ENCODE measurements around the gene KCNK13.
"Not testable (repeated sequence)": the region's sequence is repeated elsewhere in the genome, so short reads cannot be mapped to it uniquely, and the experiment has no call there.

Gene KCNK13

DNA sequence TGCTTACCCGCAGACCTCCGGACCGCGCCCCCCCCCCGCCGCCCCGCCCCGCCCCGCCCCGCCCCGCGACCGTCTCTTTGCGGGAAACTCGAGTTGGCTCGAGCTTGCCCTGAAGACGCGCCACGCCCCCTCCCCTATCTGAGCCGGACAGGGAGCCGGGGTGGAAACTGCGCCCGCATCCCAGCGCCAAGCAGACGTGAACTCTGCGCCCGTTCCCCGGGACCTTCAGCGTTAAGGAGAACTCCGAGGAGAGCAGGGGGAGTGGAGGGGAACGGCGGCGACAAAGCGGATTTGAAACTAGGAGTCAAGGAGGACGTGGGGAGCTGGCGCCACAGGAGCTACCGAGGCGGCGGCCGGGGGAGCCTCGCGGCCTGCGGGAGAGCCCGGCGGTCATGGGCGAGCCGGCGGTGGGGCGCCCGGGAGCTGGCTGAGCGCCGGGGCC, at the start of gene KCNK13:
Gene KCNK13 (plus strand): TSS at position 310 of the 442 bp plus-strand sequence. CDS start 212 bp downstream, outside the sequence.
- H3K9me3 Mint-ChIP-seq, result no peaks in the 10 kb centered on the region
- no peak within 1 kb of the TSS for H3K27ac Mint-ChIP-seq
- peaks cover 71% of the 10 kb centered on the region for H3K27me3 Mint-ChIP-seq (ENCODE audit: low read depth)
- H3K4me1 Mint-ChIP-seq (ENCODE audit: low read depth), result peaks cover 16% of the 10 kb centered on the region
- peaks cover 2% of the 10 kb centered on the region for H3K36me3 Mint-ChIP-seq (ENCODE audit: low read depth)
- H3K4me3 Mint-ChIP-seq, result peak within 1 kb of the TSS; percentile 82

DNA sequence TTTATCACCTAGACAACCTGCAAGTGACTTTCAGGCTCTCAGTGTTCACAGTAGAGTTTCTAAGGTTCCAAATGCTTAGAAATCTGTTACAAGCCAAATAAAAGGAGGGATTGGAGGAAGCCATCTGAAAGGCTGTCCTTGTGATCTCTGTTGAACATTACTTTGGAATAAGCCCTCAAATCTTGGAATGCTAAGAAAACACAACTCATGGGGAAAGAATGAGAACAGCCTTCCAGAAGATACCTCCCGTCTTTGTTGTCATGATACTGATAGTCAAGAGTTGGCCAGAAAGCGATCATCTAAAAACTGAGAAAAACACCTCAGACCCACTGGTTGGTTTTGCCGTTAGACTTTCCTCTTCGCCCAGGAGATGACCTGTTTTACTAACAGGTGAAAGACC, 44.4 kb upstream of the KCNK13 start:
- Mint-ChIP-seq H3K27me3 (ENCODE audit: low read depth) (no peaks in the 10 kb centered on the region), H3K9me3 (peaks cover 3% of the 10 kb centered on the region), H3K36me3 (ENCODE audit: low read depth) (peaks cover 36% of the 10 kb centered on the region), H3K27ac (no peak overlapping the region), H3K4me3 (no peak overlapping the region), H3K4me1 (ENCODE audit: low read depth) (no peaks in the 10 kb centered on the region)

DNA sequence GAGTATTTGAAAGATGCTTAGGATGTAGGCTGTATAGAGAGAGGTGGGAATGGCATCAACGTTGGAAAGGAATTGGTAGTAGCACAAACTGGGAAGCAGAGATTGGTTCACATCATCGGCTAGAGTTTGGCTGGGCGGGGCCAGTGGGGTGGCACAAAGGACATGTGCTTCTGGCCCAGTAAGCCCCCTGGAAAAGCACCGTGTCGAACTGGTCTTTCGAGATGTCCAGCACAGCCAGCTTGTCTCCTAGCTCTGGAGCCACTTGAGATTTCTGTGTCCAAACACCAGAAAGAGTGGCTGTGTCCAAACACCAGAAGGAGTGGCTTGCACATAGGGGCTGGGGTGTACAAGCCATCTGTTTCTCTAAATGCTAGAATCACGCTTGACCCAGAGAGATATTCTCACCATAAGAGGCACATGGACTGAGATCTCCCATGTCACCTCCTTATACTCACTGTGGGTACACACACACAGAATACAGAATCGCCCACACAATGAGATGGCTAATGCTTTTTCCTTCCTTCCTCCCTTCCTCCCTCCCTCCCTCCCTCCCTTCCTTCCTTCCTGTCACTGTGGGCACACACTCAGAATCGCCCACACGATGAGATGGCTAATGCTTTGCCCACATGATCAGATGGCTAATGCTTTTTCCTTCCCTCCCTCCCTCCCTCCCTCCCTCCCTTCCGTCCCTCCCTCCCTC, 41.8 kb upstream of the KCNK13 start:
- no peaks in the 10 kb centered on the region for H3K27me3 Mint-ChIP-seq (ENCODE audit: low read depth)
- no peaks in the 10 kb centered on the region for H3K4me1 Mint-ChIP-seq (ENCODE audit: low read depth)
- H3K27ac Mint-ChIP-seq, result no peak overlapping the region
- H3K4me3 Mint-ChIP-seq, result no peak overlapping the region
- no peaks in the 10 kb centered on the region for H3K9me3 Mint-ChIP-seq
- H3K36me3 Mint-ChIP-seq (ENCODE audit: low read depth), result peaks cover 35% of the 10 kb centered on the region

DNA sequence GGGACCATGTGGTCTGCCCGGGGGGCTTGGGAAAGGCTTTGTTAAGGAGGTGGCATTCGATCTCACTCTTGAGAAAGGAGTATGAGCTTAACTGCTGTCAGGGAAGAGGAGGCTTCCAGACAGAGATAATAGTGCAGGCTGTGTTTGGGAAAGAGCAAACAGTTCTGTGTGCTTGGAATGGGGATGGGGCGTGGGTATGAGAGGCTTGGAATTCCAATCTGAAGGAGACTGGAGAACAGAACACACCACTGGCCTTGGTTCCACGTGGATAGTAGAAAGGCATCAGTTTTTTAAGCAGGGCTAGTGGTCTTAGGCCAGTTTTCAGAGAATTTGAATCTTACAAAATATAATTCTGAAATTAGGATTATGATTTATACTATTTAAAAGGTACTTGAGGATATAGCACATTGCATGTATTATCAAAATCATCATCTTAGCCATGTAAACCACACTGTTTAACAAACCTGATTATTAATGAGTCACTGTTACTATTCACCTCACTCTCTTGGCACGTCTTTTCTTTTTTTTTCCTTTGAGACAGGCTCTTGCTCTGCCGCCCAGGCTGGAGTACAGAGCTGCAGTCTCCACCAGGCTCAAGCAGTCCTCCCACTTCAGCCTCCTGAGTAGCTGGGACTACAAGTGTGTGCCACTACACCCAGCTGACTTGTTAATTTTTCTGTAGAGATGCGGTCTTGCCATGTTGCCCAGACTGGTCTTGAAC, 38.5 kb upstream of the KCNK13 start:
- no peaks in the 10 kb centered on the region for H3K27me3 Mint-ChIP-seq (ENCODE audit: low read depth)
- no peak overlapping the region for H3K27ac Mint-ChIP-seq
- H3K4me3 Mint-ChIP-seq, result no peak overlapping the region
- H3K36me3 Mint-ChIP-seq (ENCODE audit: low read depth), result peaks cover 45% of the 10 kb centered on the region
- H3K9me3 Mint-ChIP-seq, result peaks cover 3% of the 10 kb centered on the region
- H3K4me1 Mint-ChIP-seq (ENCODE audit: low read depth), result peaks cover 2% of the 10 kb centered on the region

- H3K27ac Mint-ChIP-seq, result no peak overlapping the region
Observed at GRCh38 chr14:90024910-90025309, 36.9 kb upstream of the KCNK13 start.

DNA sequence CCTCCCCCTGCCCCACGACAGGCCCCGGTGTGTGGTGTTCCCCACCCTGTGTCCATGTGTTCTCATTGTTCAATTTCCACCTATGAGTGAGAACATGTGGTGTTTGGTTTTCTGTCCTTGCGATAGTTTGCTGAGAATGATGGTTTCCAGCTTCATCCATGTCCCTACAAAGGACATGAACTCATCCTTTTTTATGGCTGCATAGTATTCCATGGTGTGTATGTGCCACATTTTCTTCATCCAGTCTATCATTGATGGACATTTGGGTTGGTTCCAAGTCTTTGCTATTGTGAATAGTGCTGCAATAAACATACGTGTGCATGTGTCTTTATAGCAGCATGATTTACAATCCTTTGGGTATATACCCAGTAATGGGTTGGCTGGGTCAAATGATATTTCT, 35.2 kb upstream of the KCNK13 start:
- H3K27ac Mint-ChIP-seq, H3K4me3 Mint-ChIP-seq: not testable (repeated sequence)
- peaks cover 40% of the 10 kb centered on the region for H3K36me3 Mint-ChIP-seq (ENCODE audit: low read depth)

More at GRCh38 chr14:90024910-90025309, 36.9 kb upstream of the KCNK13 start:
- H3K4me1 Mint-ChIP-seq (ENCODE audit: low read depth), result peaks cover 2% of the 10 kb centered on the region
- H3K4me3 Mint-ChIP-seq, result no peak overlapping the region
- H3K9me3 Mint-ChIP-seq, result peaks cover 3% of the 10 kb centered on the region
- peaks cover 42% of the 10 kb centered on the region for H3K36me3 Mint-ChIP-seq (ENCODE audit: low read depth)
- no peaks in the 10 kb centered on the region for H3K27me3 Mint-ChIP-seq (ENCODE audit: low read depth)

DNA sequence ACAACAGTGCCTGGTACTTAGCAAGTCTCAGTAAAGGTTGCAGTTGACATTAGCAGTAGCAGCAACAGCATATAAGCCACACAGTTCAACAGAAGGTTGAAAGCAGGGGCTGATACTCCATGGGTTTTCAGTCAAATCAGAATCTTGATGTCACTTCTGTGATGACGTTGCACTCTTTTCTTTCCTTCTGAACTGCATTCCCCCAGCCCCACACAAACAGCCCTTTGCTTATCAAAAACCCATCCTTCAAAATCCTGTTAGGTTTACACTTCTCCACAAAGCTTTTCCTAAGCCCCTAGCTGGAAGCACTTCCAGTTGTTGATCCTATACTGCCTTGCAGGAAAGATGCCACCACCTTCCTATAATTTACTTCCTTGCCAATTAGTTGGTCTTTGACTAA, 34.0 kb upstream of the KCNK13 start:
- no peak overlapping the region for H3K4me3 Mint-ChIP-seq
- H3K27ac Mint-ChIP-seq, result no peak overlapping the region
- peaks cover 3% of the 10 kb centered on the region for H3K9me3 Mint-ChIP-seq
- peaks cover 2% of the 10 kb centered on the region for H3K4me1 Mint-ChIP-seq (ENCODE audit: low read depth)
- H3K36me3 Mint-ChIP-seq (ENCODE audit: low read depth), result peaks cover 44% of the 10 kb centered on the region
- H3K27me3 Mint-ChIP-seq (ENCODE audit: low read depth), result no peaks in the 10 kb centered on the region

More for the DNA sequence above, 35.2 kb upstream of the KCNK13 start:
- H3K4me1 Mint-ChIP-seq (ENCODE audit: low read depth); H3K27me3 Mint-ChIP-seq (ENCODE audit: low read depth); H3K9me3 Mint-ChIP-seq: not testable (repeated sequence)

DNA sequence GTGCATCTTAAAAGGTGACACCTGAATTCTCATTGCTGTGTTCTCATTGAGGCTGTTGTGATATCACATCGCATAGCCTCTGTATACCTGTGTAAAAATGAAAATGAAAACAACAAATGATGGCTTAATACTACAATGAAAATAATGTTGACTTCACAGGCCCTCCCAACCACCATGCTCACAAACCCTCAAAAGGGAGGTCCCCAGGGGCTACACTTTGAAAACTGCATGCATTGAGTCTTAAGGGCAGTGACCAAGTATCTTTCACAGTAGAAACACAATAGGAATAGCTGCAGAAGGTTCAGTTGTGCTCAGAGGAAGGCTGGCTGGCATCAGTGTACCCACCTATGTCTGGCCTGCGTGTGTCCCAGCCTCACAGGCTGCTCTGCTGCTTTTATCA, 27.6 kb upstream of the KCNK13 start:
- H3K27me3 Mint-ChIP-seq (ENCODE audit: low read depth), result no peaks in the 10 kb centered on the region
- no peak overlapping the region for H3K4me3 Mint-ChIP-seq
- H3K36me3 Mint-ChIP-seq (ENCODE audit: low read depth), result peaks cover 23% of the 10 kb centered on the region
- peak overlapping the region; percentile 15 for H3K27ac Mint-ChIP-seq
- peaks cover 7% of the 10 kb centered on the region for H3K4me1 Mint-ChIP-seq (ENCODE audit: low read depth)
- no peaks in the 10 kb centered on the region for H3K9me3 Mint-ChIP-seq

DNA sequence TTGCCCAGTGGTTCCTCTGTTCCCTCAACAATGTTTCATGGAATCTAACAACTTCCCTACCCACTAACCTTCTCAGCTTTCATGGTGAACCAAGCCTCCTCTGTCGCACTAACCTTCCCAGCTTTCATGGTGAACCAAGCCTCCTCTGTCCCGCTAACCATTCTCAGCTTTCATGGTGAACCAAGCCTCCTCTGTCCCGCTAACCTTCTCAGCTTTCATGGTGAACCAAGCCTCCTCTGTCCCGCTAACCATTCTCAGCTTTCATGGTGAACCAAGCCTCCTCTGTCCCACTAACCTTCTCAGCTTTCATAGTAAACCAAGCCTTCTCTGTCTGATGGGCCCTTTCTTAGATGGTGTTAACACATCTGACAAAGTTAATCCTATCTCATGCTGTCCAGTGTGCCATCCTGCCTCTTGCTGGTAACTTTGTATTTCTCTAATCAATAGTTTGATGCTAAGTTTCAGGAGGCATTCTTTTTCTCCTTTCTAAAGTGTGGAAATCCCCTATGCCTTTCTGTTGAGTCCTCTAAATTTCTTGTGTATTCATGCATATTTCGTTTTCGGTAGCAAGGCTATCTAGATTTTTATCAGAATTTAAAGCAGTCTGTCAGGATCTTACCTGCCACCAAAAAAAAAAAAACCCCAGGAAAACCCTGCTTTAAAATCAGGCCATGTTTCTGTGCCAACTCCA, 26.8 kb upstream of the KCNK13 start:
- Mint-ChIP-seq H3K4me3 (no peak overlapping the region), H3K27me3 (ENCODE audit: low read depth) (no peaks in the 10 kb centered on the region), H3K4me1 (ENCODE audit: low read depth) (peaks cover 7% of the 10 kb centered on the region), H3K36me3 (ENCODE audit: low read depth) (peaks cover 26% of the 10 kb centered on the region), H3K9me3 (no peaks in the 10 kb centered on the region), H3K27ac (no peak overlapping the region)

GRCh38 chr14:90039253-90040010, 22.4 kb upstream of the KCNK13 start:
- H3K27me3 Mint-ChIP-seq (ENCODE audit: low read depth), result no peaks in the 10 kb centered on the region
- H3K4me3 Mint-ChIP-seq, result no peak overlapping the region
- peaks cover 29% of the 10 kb centered on the region for H3K36me3 Mint-ChIP-seq (ENCODE audit: low read depth)
- no peak overlapping the region for H3K27ac Mint-ChIP-seq
- H3K4me1 Mint-ChIP-seq (ENCODE audit: low read depth), result peaks cover 3% of the 10 kb centered on the region
- no peaks in the 10 kb centered on the region for H3K9me3 Mint-ChIP-seq

- no peaks in the 10 kb centered on the region for H3K4me1 Mint-ChIP-seq (ENCODE audit: low read depth)
- peaks cover 27% of the 10 kb centered on the region for H3K36me3 Mint-ChIP-seq (ENCODE audit: low read depth)
- no peaks in the 10 kb centered on the region for H3K9me3 Mint-ChIP-seq
- H3K27me3 Mint-ChIP-seq (ENCODE audit: low read depth), result no peaks in the 10 kb centered on the region
- no peak overlapping the region for H3K27ac Mint-ChIP-seq
- H3K4me3 Mint-ChIP-seq, result no peak overlapping the region
Observed at GRCh38 chr14:90040411-90040810, 21.4 kb upstream of the KCNK13 start.

DNA sequence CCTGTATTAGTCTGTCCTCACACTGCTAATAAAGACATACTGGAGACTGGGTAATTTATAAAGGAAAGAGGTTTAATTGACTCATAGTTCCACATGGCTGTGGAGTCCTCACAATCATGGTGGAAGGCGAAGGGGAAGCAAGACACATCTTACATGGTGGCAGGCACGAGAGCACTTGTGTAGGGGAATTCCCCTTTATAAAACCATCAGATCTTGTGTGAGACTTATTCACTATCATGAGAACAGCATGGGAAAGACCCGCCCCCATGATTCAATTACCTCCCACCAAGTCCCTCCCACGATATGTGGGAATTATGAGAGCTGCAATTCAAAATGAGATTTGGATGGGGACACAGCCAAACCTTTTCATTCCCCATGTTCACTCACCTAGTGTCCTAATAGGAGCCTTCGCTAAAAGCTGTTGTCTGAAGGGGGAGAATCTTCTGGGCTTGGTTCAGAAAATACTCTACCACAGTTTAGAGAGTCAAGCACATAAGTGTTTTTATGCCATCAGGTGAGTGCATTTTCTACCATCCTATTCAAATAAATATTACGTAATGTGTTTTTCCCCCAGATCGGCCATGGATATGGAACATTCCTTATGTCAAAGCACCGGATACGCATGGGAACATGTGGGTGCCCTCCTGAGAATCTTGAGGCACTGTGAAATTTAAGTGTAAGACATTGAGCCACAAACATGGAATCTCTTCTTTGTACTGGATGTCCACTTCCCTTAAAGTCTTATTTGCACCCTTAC, 19.1 kb upstream of the KCNK13 start:
- Mint-ChIP-seq H3K27ac (no peak overlapping the region), H3K4me1 (ENCODE audit: low read depth) (no peaks in the 10 kb centered on the region), H3K36me3 (ENCODE audit: low read depth) (peaks cover 25% of the 10 kb centered on the region), H3K9me3 (no peaks in the 10 kb centered on the region), H3K27me3 (ENCODE audit: low read depth) (no peaks in the 10 kb centered on the region), H3K4me3 (no peak overlapping the region)

GRCh38 chr14:90045616-90046015, 16.2 kb upstream of the KCNK13 start:
- H3K36me3 Mint-ChIP-seq (ENCODE audit: low read depth), result peaks cover 17% of the 10 kb centered on the region
- no peaks in the 10 kb centered on the region for H3K9me3 Mint-ChIP-seq
- no peak overlapping the region for H3K27ac Mint-ChIP-seq
- H3K27me3 Mint-ChIP-seq (ENCODE audit: low read depth), result no peaks in the 10 kb centered on the region
- no peak overlapping the region for H3K4me3 Mint-ChIP-seq
- H3K4me1 Mint-ChIP-seq (ENCODE audit: low read depth), result no peaks in the 10 kb centered on the region

- H3K4me3 Mint-ChIP-seq, result no peak overlapping the region
- peaks cover 4% of the 10 kb centered on the region for H3K36me3 Mint-ChIP-seq (ENCODE audit: low read depth)
- no peaks in the 10 kb centered on the region for H3K9me3 Mint-ChIP-seq
- H3K4me1 Mint-ChIP-seq (ENCODE audit: low read depth), result no peaks in the 10 kb centered on the region
- peaks cover 33% of the 10 kb centered on the region for H3K27me3 Mint-ChIP-seq (ENCODE audit: low read depth)
- H3K27ac Mint-ChIP-seq, result no peak overlapping the region
Observed at GRCh38 chr14:90049390-90049789, 12.4 kb upstream of the KCNK13 start.

All from T-helper 1 cell treated with Interleukin-12 subunit alpha and Interleukin-12 subunit beta and Interleukin-4 antibody, amounts not matched to agents 30 μg/mL and 1 μg/mL, for 36 hours (primary cell).